ENCODE measurements around the gene DEAF1.

Gene DEAF1

GRCh38 chr11:721247-721740 lies 26.3 kb upstream of the DEAF1 start:
- DNase-seq (ENCODE audit: low read depth in 3 of 3) = no peak

GRCh38 chr11:720642-721246 lies 25.7 kb upstream of the DEAF1 start:
- DNase-seq (ENCODE audit: low read depth in 3 of 3) = peak in 1 of 3 experiments; percentile 54

GRCh38 chr11:720017-720641 lies 25.1 kb upstream of the DEAF1 start:
- no peak for DNase-seq (ENCODE audit: low read depth in 3 of 3)

DNA sequence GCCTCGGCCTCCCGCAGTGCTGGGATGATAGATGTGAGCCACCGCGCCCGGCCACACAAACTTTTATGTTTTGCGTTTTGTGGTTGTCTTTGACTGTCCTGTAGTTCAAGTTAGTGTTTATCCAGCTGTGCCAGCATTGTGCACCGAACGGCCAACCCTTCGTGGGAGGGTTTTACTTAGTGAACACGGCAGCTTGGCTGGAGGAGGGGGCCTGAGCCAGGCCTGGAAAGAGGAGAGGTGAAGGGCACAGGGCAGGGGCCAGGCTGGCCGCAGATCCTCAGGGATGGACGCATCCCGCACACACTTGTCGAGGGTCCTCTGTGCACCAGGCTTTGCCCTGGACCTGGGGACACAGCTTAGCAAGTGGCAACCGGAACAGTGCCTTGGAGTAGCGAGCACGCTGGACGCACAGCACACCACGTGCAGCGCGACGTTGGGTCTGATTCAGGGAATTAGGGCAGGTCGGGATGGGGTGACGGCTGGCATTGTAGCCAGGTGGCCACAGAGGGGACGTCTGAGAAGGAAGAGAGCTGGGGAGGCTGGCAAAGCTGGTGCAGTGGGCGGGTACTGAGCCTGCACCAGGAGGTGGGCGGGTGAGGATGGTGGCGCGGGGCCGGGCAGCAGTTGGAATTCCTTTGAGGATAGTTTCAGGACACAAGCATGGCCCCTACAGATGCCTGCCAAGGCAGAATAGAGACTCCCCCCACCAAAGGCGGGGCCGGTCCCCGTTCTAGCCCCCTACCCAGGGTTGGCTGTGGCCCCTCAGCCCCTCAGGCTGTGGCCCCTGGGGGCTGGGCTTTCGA lies 24.4 kb upstream of the DEAF1 start:
- DNase-seq (ENCODE audit: low read depth in 3 of 3) = no peak

GRCh38 chr11:714436-714835 lies 19.4 kb upstream of the DEAF1 start:
- DNase-seq (ENCODE audit: low read depth in 3 of 3) = no peak

DNA sequence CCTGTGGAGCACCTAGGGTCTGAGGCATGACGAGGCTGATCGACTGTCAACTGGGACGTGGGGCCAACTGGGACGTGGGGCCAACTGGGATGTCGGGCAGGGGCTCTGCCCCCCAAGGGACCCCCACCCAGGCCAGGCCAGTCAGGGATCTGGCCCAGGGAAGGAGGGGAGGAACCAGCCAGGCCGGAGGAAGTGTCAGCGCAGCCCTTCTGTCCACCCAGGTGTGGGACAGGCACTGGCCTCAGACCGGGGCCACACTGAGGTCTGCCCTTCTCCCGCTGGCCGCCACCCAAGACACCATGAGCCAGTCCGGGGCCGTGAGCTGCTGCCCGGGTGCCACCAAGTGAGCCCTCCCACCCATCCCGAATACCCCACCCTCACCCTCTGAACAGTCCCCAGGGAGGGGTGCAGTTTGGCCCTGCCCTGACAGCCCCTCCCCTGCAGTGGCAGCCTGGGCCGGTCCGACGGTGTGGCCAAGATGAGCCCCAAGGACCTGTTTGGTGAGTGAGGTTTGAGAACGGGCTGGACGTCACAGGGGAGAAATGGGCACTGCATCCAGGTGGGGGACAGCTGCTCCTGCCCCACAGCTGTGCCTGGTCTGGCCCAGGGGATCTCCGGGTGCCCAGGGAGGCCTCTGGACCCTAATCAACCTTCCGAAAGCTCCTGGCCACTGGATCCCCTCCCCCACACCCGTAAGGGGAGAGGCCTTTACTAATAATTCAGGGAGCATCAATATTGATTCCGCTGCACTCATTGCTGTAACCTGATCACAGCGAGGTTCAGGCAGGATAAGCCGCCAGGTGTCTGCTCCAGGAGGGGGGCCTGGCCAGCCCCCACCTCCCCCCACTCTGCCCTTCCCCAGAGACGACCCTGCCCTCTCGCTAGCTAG lies 14.3 kb upstream of the DEAF1 start:
- no peak for DNase-seq (ENCODE audit: low read depth in 3 of 3)

DNA sequence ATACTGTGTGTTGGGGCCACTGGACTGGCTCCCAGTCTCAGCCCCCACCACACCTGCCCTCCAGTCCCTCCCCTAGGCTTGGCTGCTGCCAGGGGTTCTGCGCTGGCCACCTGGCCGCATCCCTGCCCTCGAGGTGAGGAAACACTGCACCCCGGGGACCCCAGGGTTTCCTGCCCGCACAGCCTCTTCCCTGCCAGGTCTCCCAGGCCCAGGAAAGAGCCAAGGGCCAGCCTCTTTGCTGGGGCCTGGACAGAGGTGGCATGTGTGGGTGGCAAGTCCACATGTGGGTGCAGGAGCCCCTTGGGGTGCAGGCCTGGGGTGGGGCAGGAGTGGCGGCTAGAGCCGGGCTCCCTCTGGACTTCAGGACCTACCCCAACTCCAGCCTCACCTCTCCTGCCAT lies 13.5 kb upstream of the DEAF1 start:
- DNase-seq (ENCODE audit: low read depth in 3 of 3) = no peak

DNA sequence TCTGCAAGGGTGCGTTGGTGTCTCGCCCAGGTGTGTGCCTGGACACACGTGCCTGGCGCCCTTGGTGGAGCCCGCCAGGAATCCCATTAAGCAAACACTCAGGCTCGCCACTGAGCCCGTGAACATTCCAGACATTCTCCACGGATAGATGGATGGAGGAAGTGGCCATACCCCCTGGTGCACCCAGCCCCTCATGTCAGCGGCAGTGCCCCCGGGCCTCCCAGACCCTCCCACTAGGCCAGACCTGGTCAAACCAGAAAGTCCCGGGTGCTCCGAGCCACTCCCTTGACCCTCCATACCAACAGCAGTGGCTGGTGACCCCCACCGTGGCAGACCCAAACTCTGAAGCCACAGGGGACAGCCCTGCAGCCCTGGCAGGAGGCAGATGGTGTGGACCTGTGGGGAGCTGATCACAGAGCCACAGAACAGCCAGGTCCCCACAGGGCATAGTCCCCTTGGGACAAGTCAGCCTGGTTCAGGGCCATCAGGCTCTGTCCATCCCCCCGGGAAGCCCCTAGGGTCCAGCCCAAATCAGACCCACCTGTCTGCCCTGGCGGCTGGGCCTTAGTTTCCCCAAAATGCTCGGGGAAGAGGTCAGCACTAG lies 12.9 kb upstream of the DEAF1 start:
- DNase-seq (ENCODE audit: low read depth in 3 of 3) = no peak

DNA sequence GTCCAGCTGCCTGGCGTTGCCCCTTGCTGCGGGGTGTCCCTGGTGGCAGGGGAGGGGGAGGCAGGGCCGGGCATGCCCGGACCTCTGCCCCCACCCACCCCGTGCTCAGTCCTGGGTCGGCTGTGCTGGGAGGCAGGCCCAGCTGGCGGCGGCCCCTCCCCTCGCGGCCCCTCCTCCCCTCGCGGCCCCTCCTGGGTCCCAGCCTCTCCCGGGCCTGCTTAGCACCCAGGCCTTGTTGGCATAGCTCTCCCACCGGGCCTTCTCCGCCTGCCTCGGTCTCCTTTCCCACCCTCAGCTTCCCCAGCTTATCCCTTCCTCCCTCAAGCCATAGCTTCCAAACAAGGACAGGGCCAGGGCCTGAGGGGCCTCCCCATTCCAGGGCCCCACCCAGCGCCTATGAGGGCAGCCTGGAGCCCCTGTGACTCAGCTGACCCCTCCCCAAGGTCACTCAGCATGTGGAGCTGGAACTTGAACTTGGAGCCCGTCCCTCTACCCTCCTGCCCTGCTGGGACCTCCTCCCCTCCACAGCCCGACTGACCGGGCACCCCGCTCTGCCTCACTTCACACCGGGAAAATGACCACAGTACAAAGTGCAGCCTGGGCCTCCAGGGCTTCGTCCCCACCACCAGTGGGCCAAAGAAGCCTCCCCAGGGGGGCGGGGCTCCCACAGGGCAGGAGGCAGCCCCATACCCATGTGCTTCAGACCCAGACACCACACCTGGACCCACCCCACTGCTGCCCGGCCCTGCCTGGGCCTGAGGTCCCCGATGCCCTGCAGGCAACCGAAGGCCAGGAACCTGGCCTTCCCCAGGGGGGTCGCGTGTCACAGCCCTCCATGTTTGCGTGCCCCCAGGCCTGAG lies 12.2 kb upstream of the DEAF1 start:
- no peak for DNase-seq (ENCODE audit: low read depth in 3 of 3)

- DNase-seq (ENCODE audit: low read depth in 3 of 3) = no peak
Measured at GRCh38 chr11:706439-706956, 11.5 kb upstream of the DEAF1 start.

DNA sequence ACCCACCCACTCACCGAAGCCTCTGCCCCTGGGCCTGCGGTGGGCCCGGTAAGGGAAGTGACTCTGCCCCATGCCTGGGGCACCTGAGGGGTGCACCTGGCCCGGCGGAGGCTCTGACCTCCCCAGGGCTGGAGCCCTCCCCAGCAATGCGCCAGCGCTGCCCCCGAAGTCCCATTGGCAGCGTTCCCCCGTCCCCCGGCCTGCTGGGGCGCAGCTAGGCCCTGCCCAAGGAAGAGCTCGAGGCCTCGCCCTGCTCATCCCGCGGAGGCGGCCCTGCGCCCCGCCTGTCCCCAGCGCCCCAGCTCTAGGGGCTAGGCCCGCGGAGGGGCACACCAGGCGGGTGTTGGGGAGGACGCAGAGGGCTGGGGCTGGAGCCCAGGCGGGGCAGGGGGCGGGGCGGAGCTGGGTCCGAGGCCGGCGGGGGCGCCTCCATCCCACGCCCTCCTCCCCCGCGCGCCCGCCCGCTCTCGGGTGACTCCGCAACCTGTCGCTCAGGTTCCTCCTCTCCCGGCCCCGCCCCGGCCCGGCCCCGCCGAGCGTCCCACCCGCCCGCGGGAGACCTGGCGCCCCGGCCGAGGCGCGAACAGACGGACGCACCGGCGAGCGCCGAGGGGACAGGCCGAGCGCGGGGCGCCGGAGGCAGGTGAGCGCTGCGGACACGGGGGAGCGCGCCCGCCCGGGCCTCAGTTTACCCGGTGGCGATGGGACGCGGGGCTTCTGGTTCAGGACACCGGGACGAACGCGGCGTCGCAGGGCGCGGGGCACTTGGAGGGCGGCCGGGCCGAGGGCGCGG lies 10.8 kb upstream of the DEAF1 start, which contains the start of gene EPS8L2:
Gene EPS8L2, plus strand, starts transcription at position 586 of the 793 bp plus-strand sequence. CDS start 3,177 bp downstream, outside the sequence.
- no peak for DNase-seq (ENCODE audit: low read depth in 3 of 3)

GRCh38 chr11:704781-705645 lies 10.0 kb upstream of the DEAF1 start:
- DNase-seq (ENCODE audit: low read depth in 3 of 3) = no peak

DNA sequence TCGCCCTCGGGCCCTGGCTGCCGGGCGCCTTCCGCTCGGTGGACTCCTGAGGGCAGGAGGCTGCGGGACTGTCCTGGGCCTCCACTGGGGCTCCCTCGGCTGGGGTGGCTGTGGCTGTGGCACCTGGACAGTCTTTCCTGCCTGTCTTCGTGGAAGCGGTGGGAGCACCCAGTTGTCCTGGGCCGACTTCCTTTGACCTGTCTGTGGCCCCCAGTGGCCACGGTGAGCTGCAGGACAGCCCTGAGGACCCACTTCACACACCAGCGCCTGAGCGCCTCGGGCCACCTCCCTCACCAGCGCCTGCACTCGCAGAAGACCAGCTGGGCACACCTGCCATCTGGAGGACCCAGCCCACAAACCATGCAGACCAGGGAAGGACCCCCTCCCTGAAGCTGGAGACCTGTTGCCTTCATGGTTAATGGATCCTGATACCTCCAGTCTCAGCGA lies 9.2 kb upstream of the DEAF1 start:
- DNase-seq (ENCODE audit: low read depth in 3 of 3) = no peak

DNA sequence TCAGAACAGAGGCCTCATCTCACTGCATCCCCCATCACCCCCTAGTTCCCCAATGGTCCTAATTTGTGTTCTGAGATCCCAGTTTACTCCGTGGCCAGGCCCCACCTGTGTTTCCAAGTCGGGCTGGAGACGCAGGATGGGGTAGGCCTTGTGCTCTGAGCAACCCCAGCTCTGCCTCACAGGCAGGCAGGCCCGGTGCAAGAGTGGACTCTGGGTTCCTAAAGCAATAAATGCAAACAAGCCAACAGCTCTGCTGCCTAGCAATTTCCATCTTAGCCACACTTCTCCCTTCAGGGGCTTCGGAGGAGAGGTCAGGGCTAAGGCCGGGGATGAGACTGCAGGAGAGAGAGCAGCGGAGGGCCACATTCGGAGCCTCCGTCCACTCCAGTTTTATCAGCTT lies 8.5 kb upstream of the DEAF1 start:
- DNase-seq (ENCODE audit: low read depth in 3 of 3) = no peak

DNA sequence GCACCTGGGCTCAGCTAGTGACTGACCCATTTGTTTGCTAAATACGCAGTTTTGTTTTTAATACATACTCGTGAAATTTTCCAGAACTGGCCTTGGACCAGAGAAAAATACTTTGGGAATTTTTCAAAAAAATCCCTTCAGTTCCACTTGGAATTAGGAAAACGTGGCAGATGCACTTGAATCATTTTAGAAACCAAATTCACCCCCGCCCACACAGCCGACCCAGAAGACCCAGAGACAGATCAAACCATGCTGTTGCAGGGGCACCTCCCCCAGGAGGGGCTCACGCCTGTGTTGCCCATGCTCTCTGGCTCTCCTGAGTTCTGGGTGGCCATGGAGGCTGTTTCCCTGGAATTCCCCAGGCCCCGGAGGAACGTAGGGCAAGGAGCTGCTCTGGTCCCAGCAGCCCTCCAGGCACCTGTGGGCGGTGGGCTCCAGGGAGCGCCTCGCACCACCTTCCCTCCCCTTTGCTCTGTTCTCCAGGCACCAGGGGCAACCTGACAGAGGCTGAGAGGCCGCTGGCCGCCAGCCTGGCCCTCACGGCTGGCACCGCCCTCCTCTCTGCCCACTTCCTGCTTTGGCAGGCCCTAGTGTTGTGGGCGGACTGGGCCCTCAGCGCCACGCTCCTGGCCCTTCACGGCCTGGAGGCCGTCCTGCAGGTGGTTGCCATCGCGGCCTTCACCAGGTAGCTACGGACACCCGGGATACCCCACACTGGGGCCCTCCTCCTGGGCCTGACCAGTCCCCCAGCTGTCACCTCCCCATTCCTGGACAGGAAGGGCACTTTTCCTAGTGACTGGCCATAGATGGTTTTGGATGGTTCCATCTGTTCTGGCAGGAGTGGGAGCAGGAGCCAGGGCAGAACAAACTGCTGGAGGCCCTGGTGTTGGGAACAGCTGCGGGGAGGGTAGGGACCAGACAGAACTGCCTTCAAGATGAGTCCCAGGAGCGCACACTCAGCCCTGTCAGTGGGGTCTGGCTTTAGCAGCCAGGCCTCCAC lies 7.7 kb upstream of the DEAF1 start:
- no peak for DNase-seq (ENCODE audit: low read depth in 3 of 3)

DNA sequence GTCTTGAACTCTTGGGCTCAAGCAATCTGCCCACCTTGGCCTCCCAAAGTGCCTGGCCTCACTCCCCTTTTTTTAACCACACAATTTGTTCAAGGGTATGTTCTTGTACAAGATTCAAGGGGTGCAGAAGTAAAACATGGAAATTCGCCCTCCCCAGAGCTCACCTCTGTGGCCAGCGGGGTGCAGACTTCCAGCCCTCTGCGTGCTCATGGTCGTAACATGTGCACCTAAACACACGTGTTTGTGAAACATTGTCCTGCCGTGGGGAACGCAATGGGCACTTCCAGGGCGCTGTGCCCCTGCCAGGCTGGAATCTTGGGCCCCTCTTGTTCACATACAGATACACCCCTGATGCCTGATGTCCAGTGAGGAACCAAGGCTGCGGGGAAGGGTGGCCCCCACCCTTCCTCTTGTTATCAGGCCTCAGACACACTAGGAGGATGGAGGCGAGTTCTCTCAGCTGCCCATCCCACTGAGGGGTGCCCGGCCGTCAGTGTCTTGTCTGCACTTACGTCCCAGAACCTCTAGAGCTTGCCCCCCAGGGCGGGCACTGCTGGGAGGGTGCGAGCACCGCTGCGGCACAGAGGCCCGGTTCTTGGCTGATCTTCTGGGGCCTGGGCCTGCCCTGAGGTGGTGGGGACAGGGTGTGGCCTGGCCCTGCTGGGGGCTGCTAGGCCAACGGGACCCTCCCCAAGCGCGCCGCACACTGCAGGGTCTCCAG lies 6.9 kb upstream of the DEAF1 start:
- no peak for DNase-seq (ENCODE audit: low read depth in 3 of 3)
